Nephron (organoid): Measurements from ENCODE around the gene TMEM123.

Source experiments
- H3K27ac Mint-ChIP-seq, 3 experiments: 2 replicates each; pipeline ENCODE4 v1.8.0; 2020; ENCODE audit warnings: mixed read lengths in 3 of 3, mild to moderate bottlenecking in 2 of 3, moderate library complexity in 1 of 3
- H3K27me3 Mint-ChIP-seq: 2 replicates; pipeline ENCODE4 v1.8.0; 2021; ENCODE audit warnings: low read depth, mild to moderate bottlenecking, moderate library complexity, mixed read lengths
- H3K36me3 Mint-ChIP-seq: 2 replicates; pipeline ENCODE4 v1.8.0; 2020; ENCODE audit warnings: low read depth, mixed read lengths
- H3K4me1 Mint-ChIP-seq: 2 replicates; pipeline ENCODE4 v1.8.0; 2020; ENCODE audit warnings: mixed read lengths
- H3K4me3 Mint-ChIP-seq, 3 experiments: 2 replicates each; pipeline ENCODE4 v1.8.0; 2020; ENCODE audit warnings: mild to moderate bottlenecking in 3 of 3, mixed read lengths in 3 of 3, moderate library complexity in 2 of 3
- H3K9me3 Mint-ChIP-seq: 2 replicates; pipeline ENCODE4 v1.8.0; 2020; ENCODE audit warnings: mixed read lengths
- TF ChIP-seq, protein P1 (sequence below), 3 experiments: fragments of 200-600 bp; sonication (generic); IDR thresholded peaks; one replicate each; pipeline ENCODE4 v1.5.0; 2021; ENCODE audit warnings: antibody characterized with exemption in 3 of 3; ENCODE audit not compliant: unreplicated experiment in 3 of 3

Gene TMEM123

DNA sequence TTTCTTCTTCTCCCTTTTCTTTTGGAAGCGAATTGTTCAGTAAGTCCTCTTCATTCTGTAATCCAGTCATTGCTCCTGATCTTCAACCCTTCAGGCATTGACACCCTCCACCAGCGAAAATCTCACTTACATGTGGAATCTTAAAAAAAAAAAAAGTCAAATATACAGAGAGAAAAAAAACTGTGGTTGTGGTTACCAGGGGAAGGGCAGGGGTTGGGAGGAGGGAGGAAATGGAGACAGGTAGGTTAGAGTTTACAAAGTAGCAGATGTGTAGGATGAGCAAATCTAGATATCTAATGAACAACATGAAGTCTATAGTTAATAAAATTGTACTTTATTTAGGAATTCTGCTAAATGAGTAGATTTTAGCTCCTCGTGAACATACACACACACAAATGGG lies 17.7 kb upstream of the TMEM123 start:
- no peak overlapping the region for H3K4me3 Mint-ChIP-seq
- no peaks in the 10 kb centered on the region for H3K36me3 Mint-ChIP-seq
- H3K27ac Mint-ChIP-seq, result no peak overlapping the region
- TF ChIP-seq, protein P1, sequence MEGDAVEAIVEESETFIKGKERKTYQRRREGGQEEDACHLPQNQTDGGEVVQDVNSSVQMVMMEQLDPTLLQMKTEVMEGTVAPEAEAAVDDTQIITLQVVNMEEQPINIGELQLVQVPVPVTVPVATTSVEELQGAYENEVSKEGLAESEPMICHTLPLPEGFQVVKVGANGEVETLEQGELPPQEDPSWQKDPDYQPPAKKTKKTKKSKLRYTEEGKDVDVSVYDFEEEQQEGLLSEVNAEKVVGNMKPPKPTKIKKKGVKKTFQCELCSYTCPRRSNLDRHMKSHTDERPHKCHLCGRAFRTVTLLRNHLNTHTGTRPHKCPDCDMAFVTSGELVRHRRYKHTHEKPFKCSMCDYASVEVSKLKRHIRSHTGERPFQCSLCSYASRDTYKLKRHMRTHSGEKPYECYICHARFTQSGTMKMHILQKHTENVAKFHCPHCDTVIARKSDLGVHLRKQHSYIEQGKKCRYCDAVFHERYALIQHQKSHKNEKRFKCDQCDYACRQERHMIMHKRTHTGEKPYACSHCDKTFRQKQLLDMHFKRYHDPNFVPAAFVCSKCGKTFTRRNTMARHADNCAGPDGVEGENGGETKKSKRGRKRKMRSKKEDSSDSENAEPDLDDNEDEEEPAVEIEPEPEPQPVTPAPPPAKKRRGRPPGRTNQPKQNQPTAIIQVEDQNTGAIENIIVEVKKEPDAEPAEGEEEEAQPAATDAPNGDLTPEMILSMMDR (IDR thresholded peaks at IDR 0.05; ENCODE audit: unreplicated experiment in 3 of 3), result no peak
- peaks cover 3% of the 10 kb centered on the region for H3K9me3 Mint-ChIP-seq
- H3K4me1 Mint-ChIP-seq, result peaks cover 11% of the 10 kb centered on the region
- no peaks in the 10 kb centered on the region for H3K27me3 Mint-ChIP-seq

DNA sequence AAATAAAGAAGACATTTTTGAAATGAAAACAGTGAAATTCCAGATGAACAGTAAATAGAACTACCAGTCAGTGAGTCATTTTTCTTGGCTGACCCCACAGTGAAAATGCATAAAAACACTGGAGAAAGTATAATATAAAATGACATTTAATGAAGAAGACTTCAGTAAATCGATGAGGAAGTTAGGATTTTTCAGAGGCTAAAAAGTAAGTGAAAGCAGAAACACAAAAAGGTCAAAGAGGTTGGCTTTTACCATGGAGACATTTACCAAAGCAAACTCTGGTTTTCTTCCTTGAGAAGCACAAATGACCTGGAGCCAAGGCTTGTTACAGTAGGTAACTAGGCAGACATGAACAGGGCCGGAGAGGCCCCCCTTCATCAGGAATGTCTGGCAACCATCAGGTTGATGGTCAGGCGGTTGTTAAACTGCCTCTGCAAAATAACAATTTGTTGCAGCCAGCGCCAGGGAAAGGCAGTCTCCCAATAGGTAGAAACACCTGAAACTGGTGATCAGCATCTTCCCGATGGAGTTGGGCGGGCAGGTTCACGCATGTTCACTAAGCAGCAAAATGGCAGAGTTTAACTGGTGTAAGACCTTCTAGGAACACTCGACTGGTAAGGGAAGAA lies 16.7 kb upstream of the TMEM123 start:
- Mint-ChIP-seq H3K4me1 (peaks cover 11% of the 10 kb centered on the region), H3K36me3 (no peaks in the 10 kb centered on the region), H3K27me3 (no peaks in the 10 kb centered on the region), H3K27ac (peak overlapping the region; percentile 42 to 73 (median 53)), H3K9me3 (peaks cover 3% of the 10 kb centered on the region), H3K4me3 (no peak overlapping the region)
- TF ChIP-seq, protein P1 (IDR thresholded peaks at IDR 0.05; ENCODE audit: unreplicated experiment in 3 of 3), result no peak

DNA sequence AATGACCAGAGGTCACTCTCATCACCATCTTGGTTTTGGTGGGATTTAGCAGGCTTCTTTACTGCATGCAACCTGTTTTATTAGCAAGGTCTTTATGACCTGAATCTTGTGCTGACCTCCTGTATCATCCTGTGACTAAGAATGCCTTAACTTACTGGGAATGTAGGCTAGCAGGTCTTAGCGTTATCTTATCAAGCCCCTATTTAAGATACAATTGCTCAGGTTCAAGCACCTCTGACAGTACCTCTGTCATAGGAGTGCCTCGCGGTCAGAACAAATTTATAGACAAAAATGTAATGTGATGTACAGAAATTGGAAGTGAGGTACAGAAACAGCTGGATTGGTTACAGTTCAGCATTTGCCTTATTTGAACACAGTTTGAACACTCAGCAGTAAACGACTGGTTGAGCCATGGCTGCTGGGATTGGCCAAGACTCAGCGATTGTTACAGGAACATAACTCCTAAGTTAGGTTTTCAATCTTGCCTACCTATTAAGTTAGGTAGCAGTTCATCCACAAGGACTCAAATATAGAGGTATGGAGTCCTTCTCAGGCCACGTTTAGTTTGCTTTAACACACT lies 16.1 kb upstream of the TMEM123 start:
- H3K9me3 Mint-ChIP-seq, result peaks cover 3% of the 10 kb centered on the region

GRCh38 chr11:102467853-102468580 lies 15.5 kb upstream of the TMEM123 start:
- TF ChIP-seq, protein P1 (IDR thresholded peaks at IDR 0.05; ENCODE audit: unreplicated experiment in 3 of 3), result no peak
- Mint-ChIP-seq H3K9me3 (peaks cover 3% of the 10 kb centered on the region), H3K4me3 (no peak overlapping the region), H3K36me3 (no peaks in the 10 kb centered on the region), H3K4me1 (peaks cover 11% of the 10 kb centered on the region), H3K27ac (peak overlapping the region in 1 of 3 experiments; percentile 1), H3K27me3 (no peaks in the 10 kb centered on the region)

More for the DNA sequence above, 16.1 kb upstream of the TMEM123 start:
- Mint-ChIP-seq H3K4me3 (no peak overlapping the region), H3K27me3 (no peaks in the 10 kb centered on the region), H3K27ac (peak overlapping the region; percentile 42 to 73 (median 53)), H3K4me1 (peaks cover 11% of the 10 kb centered on the region), H3K36me3 (no peaks in the 10 kb centered on the region)
- TF ChIP-seq, protein P1 (IDR thresholded peaks at IDR 0.05; ENCODE audit: unreplicated experiment in 3 of 3), result no peak

- Mint-ChIP-seq H3K27ac (peak overlapping the region in 1 of 3 experiments; percentile 1), H3K4me1 (peaks cover 11% of the 10 kb centered on the region), H3K27me3 (no peaks in the 10 kb centered on the region), H3K4me3 (no peak overlapping the region), H3K9me3 (peaks cover under 1% of the 10 kb centered on the region), H3K36me3 (no peaks in the 10 kb centered on the region)
- TF ChIP-seq, protein P1 (IDR thresholded peaks at IDR 0.05; ENCODE audit: unreplicated experiment in 3 of 3), result no peak
Measured at GRCh38 chr11:102467080-102467708, 14.6 kb upstream of the TMEM123 start.
